B cell (primary cell): ENCODE data around the gene SLC17A8. TPM values are rescaled to one million over a fixed set of nuclear protein-coding genes. Genes with fewer than 3 reads are reported as not detected.

ENCODE experiments used
- ATAC-seq: fragments of 200-7000 bp; cut with Tn5 transposase; one replicate; pipeline ENCODE4 v1.10.0; 2021; ENCODE audit warnings: low read depth, mild to moderate bottlenecking, moderate number of reproducible peaks, moderate library complexity
- CTCF ChIA-PET: fragments of 350-600 bp; sonication (Branson Sonifier 250); formaldehyde crosslinking; loops from one replicate; lab custom pipeline; 2021; ENCODE audit warnings: antibody characterized with exemption, inconsistent platforms; lab: Charles Lee
- POLR2A ChIA-PET: fragments of 350-600 bp; sonication (Branson Sonifier 250); formaldehyde crosslinking; loops from one replicate; lab custom pipeline; 2021; ENCODE audit warnings: antibody characterized with exemption; lab: Charles Lee
- DNase-seq: peaks from one replicate; pipeline ENCODE4 v3.0.0; 2013
- H2AFZ ChIP-seq: 2 replicates; pipeline ENCODE4 v1.6.1; 2012; ENCODE audit warnings: mild to moderate bottlenecking, low read depth, low read length; ENCODE audit not compliant: insufficient read depth, poor library complexity, severe bottlenecking
- H3K27ac ChIP-seq, 2 donors: 1 replicate in 1 of 2; 2 replicates in 1 of 2; pipeline ENCODE4 v1.5.1; 2012 to 2013; ENCODE audit warnings: low read length in 2 of 2, mild to moderate bottlenecking in 2 of 2, moderate library complexity in 1 of 2
- H3K27me3 ChIP-seq, 4 experiments: fragments of 200-600 bp in 1 of 4; sonication (generic) in 1 of 4; replicated peaks in 1 of 4; 1 replicate in 2 of 4; 2 replicates in 2 of 4; pipeline versions ENCODE4 v1.6.1 to v1.7.0; 2013 to 2016; ENCODE audit warnings: low read length in 3 of 4, mild to moderate bottlenecking in 2 of 4, mixed read lengths in 1 of 4, moderate library complexity in 1 of 4; ENCODE audit not compliant: insufficient read depth in 4 of 4, control insufficient read depth in 3 of 4; ENCODE audit errors: control extremely low read depth in 1 of 4
- H3K36me3 ChIP-seq, 2 experiments: replicated peaks in 1 of 2; 1 replicate in 1 of 2; 2 replicates in 1 of 2; pipeline versions ENCODE4 v1.6.1 to v1.7.1; 2013; ENCODE audit warnings: low read length in 1 of 2; ENCODE audit not compliant: insufficient read depth in 2 of 2, control insufficient read depth in 1 of 2; ENCODE audit errors: control extremely low read depth in 1 of 2, extremely low read depth in 1 of 2
- H3K4me1 ChIP-seq, 2 donors: fragments of 200-600 bp in 1 of 2; sonication (generic) in 1 of 2; 1 replicate in 1 of 2; 2 replicates in 1 of 2; pipeline versions ENCODE4 v1.5.1 to v1.6.1; 2013 to 2017; ENCODE audit warnings: low read length in 2 of 2; ENCODE audit not compliant: control insufficient read depth in 2 of 2, insufficient read depth in 2 of 2
- H3K4me2 ChIP-seq: replicated peaks from 2 replicates; pipeline ENCODE3; 2012; ENCODE audit warnings: mild to moderate bottlenecking, low read depth, low read length; ENCODE audit not compliant: poor library complexity, severe bottlenecking
- H3K4me3 ChIP-seq, 5 experiments: fragments of 200-600 bp in 1 of 5; sonication (generic) in 1 of 5; 1 replicate in 3 of 5; 2 replicates in 2 of 5; pipeline versions ENCODE4 v1.5.1 to v1.7.0; 2011 to 2016; ENCODE audit warnings: low read length in 4 of 5, mild to moderate bottlenecking in 4 of 5, low read depth in 2 of 5, control low read depth in 1 of 5, moderate library complexity in 1 of 5; ENCODE audit not compliant: insufficient read depth in 1 of 5; ENCODE audit errors: control extremely low read depth in 1 of 5, extremely low read depth in 1 of 5
- H3K79me2 ChIP-seq: fragments of 200-600 bp; sonication (generic); one replicate; pipeline ENCODE4 v1.6.0; 2016; ENCODE audit warnings: low read length; ENCODE audit not compliant: control insufficient read depth, insufficient read depth
- H3K9ac ChIP-seq: fragments of 200-600 bp; sonication (generic); 2 replicates; pipeline ENCODE4 v1.6.1; 2017; ENCODE audit warnings: mild to moderate bottlenecking, low read length, moderate library complexity
- H3K9me3 ChIP-seq, 3 donors: one replicate each; pipeline versions ENCODE4 v1.6.1 to v1.7.1; 2013; ENCODE audit warnings: low read length in 2 of 3; ENCODE audit not compliant: control insufficient read depth in 2 of 3, insufficient read depth in 1 of 3; ENCODE audit errors: control extremely low read depth in 1 of 3
- H4K20me1 ChIP-seq: 2 replicates; pipeline ENCODE4 v1.6.0; 2012; ENCODE audit warnings: mild to moderate bottlenecking, low read length; ENCODE audit not compliant: insufficient read depth, control insufficient read depth, poor library complexity, severe bottlenecking
- H3K27ac Mint-ChIP-seq: one replicate; pipeline ENCODE4 v1.8.0; 2021; ENCODE audit warnings: mixed read lengths
- H3K27me3 Mint-ChIP-seq: one replicate; pipeline ENCODE4 v1.8.0; 2021; ENCODE audit warnings: mixed read lengths
- H3K4me1 Mint-ChIP-seq: one replicate; pipeline ENCODE4 v1.8.0; 2021; ENCODE audit warnings: mixed read lengths
- H3K4me3 Mint-ChIP-seq: one replicate; pipeline ENCODE4 v1.8.0; 2021; ENCODE audit warnings: mixed read lengths
- H3K9me3 Mint-ChIP-seq: one replicate; pipeline ENCODE4 v1.8.0; 2022; ENCODE audit warnings: mixed read lengths; ENCODE audit not compliant: insufficient read depth
- CTCF ChIP-seq: fragments of 200-600 bp; IDR thresholded peaks from one replicate; pipeline ENCODE4 v1.8.0; 2022; ENCODE audit warnings: antibody characterized with exemption, mild to moderate bottlenecking
- EZH2 ChIP-seq: IDR thresholded peaks from 2 replicates; pipeline ENCODE4 v1.6.1; 2012; ENCODE audit warnings: borderline replicate concordance, low read depth, mild to moderate bottlenecking, moderate library complexity, low read length; ENCODE audit not compliant: insufficient read depth, poor library complexity, severe bottlenecking
- WGBS: methylation state at CpG from one replicate; pipeline ENCODE4 v1.1.5; 2013; ENCODE audit warnings: missing lambda C conversion rate; ENCODE audit not compliant: insufficient coverage; 5-methylcytosine and 5-hydroxymethylcytosine counted together
- intact Hi-C: fragments of 100-400 bp; cut with micrococcal nuclease; formaldehyde crosslinking; loops from one replicate; pipeline ENCODE4 v1.10.0; 2022
- polyA plus RNA-seq: library from polyadenylated mRNA; depleted of rRNA; stranded (reverse); fragments of >200 nt; gene quantifications from 2 replicates; pipeline ENCODE4 v1.2.3, GENCODE V29; 2012
- total RNA-seq, 2 donors: library from RNA; stranded (reverse); fragments of 120-200 nt in 1 of 2; gene quantifications; 1 replicate in 1 of 2; 2 replicates in 1 of 2; pipeline versions ENCODE4 v1.2.3 to v1.2.4, GENCODE V29; 2013 to 2022

Gene SLC17A8
- total and polyA plus RNA-seq, 2 donors (not counting 1 experiment from before 2014, with no cell fraction given): not detected

- Histone ChIP-seq H3K79me2 (no peaks in the 10 kb centered on the region), H3K4me2 (no peak overlapping the region), H3K27me3 (peaks cover 0 to 3% (median 0%) of the 10 kb centered on the region in 4 experiments), H3K36me3 (no peaks in the 10 kb centered on the region), H3K27ac (no peak overlapping the region), H3K4me1 (no peaks in the 10 kb centered on the region), H3K9me3 (no peaks in the 10 kb centered on the region), H2AFZ (no peak overlapping the region), H4K20me1 (no peaks in the 10 kb centered on the region), H3K9ac (no peak overlapping the region), H3K4me3 (no peak overlapping the region)
- Mint-ChIP-seq H3K9me3 (no peaks in the 10 kb centered on the region), H3K4me3 (no peak overlapping the region), H3K4me1 (no peaks in the 10 kb centered on the region), H3K27me3 (peaks cover 13% of the 10 kb centered on the region), H3K27ac (no peak overlapping the region)
- intact Hi-C loops: no loop called here
- no peak for ATAC-seq
- POLR2A ChIA-PET: no interaction called here
- TF ChIP-seq CTCF (no peak), EZH2 (no peak)
- CTCF ChIA-PET: interaction anchor here (0.7 kb wide), 1 partner anchor 19 kb away, joined by 3 read pairs; no protein-coding TSS in a partner anchor
- 3% methylated on average over 2 of the region's 3 CpGs for WGBS
- no peak for DNase-seq
These were observed 90.5 kb downstream of the SLC17A8 start for GRCh38 chr12:100447381-100447780.

- no CpG with 5 or more reads among the region's 1 CpG for WGBS
- H3K9me3 Mint-ChIP-seq: no peaks in the 10 kb centered on the region
- peaks cover 13% of the 10 kb centered on the region for H3K27me3 Mint-ChIP-seq
These were observed 91.8 kb downstream of the SLC17A8 start for GRCh38 chr12:100448656-100449055.

More at GRCh38 chr12:100448656-100449055, 91.8 kb downstream of the SLC17A8 start:
- Mint-ChIP-seq H3K4me3 (no peak overlapping the region), H3K27ac (no peak overlapping the region), H3K4me1 (no peaks in the 10 kb centered on the region)
- no peak for ATAC-seq
- Histone ChIP-seq H4K20me1 (no peaks in the 10 kb centered on the region), H3K4me1 (no peaks in the 10 kb centered on the region), H3K27ac (no peak overlapping the region), H2AFZ (no peak overlapping the region), H3K27me3 (peaks cover 0 to 3% (median 0%) of the 10 kb centered on the region in 4 experiments), H3K4me3 (no peak overlapping the region), H3K4me2 (no peak overlapping the region), H3K79me2 (no peaks in the 10 kb centered on the region), H3K9ac (no peak overlapping the region), H3K36me3 (no peaks in the 10 kb centered on the region), H3K9me3 (no peaks in the 10 kb centered on the region)
- intact Hi-C loops: no loop called here
- ChIA-PET POLR2A (no interaction called here), CTCF (no interaction called here)
- no peak for DNase-seq
- no peak for TF ChIP-seq CTCF
- TF ChIP-seq EZH2: no peak
